Activated T-cell treated with anti-CD3 and anti-CD28 coated beads for 1 hour (primary cell): ENCODE results near the gene RPTOR.
A peak's percentile ranks its signal among the peaks of the same experiment; 100 is the strongest.

ENCODE experiments used
- DNase-seq: peaks from one replicate; pipeline ENCODE4 v3.0.0-alpha.2; 2020; ENCODE audit warnings: low read depth

Gene RPTOR

DNA sequence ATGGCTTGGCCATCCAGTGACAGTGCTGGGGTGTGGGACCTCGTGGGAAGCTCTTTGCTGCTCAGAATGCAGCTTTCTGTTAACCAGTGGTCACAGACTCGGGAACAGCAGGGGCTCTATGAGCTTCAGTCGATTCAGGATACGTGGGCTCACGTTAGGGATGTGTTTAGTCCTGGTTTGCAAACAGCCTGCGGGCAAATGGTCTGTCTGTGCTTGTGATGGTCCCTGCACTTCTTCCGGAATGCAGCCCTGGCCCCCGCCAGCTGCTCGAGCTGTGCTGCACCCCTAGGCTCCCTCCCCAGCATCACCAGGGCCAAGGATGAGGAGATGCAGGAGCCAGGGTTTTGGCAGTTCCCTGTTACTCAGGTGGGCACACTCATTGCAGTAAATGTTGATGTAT, 274.2 kb downstream of the RPTOR start:
- DNase-seq, result no peak

GRCh38 chr17:80819422-80820164, 275.0 kb downstream of the RPTOR start:
- DNase-seq, result no peak

DNA sequence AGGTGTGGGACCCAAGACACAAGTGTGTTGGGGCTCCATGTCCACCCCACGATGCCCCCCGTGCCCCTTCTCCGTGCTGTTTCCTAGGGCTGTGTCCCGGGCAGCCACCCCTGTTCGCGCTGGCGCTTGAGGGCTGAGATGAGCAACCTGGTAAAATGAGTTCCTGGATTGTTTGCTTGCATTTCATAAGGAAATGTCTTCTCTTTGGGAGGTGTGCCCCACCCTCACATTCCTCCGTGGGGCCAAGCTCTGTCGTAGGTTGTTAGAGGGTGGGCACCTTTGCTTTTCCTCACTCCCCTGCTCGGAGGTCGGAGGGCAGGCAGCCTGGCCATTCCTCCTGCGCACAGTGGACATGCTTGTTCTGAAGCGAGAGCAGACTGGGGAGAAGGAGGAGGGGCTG, 275.7 kb downstream of the RPTOR start:
- no peak for DNase-seq

DNA sequence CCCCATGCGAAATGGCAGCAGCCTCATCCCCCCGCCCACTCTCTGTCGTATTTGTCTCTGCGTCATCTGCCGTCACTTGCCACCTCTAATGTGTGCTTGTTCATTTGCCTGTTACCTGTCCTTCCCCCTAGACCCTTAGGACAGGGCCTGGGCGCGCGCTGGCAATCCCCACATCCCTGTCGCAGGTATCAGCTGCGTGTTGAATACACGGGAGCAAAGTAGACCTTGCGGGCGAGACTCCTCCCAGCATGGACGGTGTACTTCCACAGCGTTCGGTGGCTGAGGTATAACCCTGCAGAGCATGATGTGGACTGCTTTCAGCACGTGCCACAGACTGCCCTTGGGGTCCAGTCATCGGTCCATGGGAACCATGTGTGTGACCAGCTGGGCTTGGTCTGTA, 276.9 kb downstream of the RPTOR start:
- no peak for DNase-seq

GRCh38 chr17:80822021-80822699, 277.5 kb downstream of the RPTOR start:
- no peak for DNase-seq

DNA sequence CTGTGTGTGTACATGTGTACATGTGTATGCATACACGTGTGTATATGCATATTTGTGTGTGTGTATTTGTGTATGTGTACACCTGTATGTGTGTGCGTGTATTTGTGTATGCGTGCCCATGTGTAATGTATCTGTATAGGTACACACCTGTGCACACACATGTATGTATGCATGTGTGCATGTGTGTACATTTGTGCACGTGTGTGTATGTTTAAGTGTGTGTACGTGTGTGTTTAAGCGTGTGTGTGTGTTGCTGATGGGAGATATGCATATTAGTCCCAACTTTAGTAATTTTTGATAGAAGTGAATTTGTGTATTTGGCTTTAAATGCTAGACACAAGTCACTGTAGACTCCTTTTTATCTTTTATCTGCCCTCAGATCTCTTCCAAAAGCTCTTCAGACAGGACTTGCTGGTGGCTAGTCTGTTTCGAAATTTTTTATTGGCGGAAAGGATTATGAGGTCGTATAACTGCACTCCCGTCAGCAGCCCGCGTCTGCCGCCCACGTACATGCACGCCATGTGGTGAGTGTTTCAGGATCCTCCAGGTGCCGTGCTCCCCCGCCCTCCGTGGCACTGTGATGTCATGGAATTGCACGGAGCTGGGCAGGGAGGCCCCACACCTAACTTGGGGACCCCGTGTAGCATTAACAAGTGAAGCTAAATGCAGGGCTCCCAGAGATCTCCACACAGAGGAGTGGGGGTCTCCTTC, 278.2 kb downstream of the RPTOR start:
- no peak for DNase-seq

DNA sequence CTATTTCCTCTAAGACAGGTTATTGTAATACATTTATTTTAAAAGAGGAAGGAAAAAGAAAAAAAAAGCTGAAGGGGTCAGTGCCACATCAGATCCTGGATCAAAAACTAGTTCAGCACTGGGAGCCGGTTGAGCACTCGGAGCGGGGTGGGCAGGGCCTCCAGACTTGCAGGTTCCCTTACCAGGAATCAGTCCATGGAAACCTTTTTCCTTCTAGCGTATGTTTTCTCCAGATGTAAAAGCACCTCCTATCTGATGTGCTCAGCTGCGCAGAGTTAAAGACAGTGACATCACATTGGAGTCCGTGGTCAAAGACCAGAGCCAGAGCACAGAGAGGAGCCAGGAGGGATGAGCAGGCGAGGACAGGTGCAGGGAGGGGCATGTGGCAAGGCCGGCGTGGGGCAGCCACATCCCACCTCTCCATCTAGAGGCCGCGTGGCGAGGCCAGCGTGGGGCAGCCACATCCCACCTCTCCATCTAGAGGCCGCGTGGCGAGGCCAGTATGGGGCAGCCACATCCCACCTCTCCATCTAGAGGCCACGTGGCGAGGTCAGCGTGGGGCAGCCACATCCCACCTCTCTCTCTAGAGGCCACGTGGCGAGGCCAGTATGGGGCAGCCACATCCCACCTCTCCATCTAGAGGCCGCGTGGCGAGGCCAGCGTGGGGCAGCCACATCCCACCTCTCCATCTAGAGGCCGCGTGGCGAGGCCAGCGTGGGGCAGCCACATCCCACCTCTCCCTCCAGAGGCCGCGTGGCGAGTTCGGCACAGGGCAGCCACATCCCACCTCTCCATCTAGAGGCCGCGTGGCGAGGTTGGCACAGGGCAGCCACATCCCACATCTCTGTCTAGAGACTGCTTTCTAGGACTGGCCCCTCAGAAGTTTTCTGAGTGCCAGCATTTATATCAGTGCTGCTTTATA, 280.2 kb downstream of the RPTOR start:
- DNase-seq, result no peak

- no peak for DNase-seq
These were observed 281.1 kb downstream of the RPTOR start for GRCh38 chr17:80825471-80826345.

- DNase-seq, result no peak
These were observed 281.8 kb downstream of the RPTOR start for GRCh38 chr17:80826346-80826954.

DNA sequence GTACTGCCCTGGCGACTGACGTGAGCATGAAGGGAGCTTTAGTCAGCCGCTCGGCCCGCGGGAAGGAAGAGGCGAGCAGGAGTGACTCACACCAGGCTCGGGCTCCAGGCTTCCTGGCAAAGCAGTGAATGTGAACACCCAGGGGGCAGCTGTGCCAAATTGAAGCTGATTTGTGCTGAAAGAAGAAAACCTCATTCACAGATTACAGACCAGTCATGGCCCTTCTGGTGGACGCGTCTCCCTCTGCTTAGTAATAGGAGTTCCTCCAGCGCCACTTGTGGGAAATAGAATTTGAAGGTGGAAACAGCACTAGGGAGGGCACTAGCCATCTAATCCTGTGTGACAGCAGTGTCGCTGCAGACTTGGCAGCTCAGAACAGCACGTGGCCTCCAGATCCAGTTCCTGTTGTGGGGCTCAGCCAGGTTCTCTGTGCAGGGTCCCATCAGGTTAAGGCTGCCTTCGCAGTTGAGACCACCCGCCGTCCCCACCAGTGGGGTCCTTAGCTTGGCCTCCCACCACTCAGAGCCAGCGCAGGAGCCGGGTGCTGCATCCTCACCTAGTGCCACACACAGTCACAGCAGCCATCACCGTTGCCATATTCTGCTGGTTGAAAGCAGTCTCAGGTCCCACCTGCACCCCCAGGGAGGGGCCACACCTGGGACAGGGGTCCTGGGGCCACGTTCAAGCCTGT, 282.5 kb downstream of the RPTOR start:
- no peak for DNase-seq

GRCh38 chr17:80827646-80828643, 283.3 kb downstream of the RPTOR start:
- DNase-seq, result no peak

- DNase-seq, result no peak
These were observed 284.7 kb downstream of the RPTOR start for GRCh38 chr17:80829166-80829813.

- DNase-seq, result no peak
These were observed 285.6 kb downstream of the RPTOR start for GRCh38 chr17:80830020-80830780.

- DNase-seq, result no peak
These were observed 286.9 kb downstream of the RPTOR start for GRCh38 chr17:80831491-80831890.

DNA sequence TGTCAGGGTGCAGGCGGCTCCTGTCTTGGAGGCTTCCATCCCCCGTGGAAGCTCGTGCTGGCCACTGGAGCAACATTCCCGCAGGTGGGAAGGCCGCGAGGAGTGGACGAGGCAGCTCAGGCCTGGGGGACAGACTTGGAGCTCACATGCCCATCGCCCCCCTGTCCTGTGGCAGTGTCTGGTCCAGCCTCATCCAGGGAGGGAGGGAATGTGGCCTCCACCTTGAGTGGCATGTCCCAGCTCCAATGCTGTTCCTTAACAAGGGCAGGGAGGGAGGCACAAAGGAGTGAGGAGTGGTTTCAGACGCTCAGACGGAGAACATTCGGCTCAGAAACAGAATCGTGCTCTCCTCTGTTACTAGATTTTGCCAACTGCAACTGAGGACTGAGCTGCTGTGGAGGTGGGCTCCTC, 287.6 kb downstream of the RPTOR start:
- DNase-seq, result no peak

GRCh38 chr17:80832888-80833583, 288.4 kb downstream of the RPTOR start:
- DNase-seq, result peak; percentile 60
